HUES64 (cell line): Measurements from ENCODE around the gene OR4N5. TPM values are rescaled to one million over a fixed set of nuclear protein-coding genes. Genes with fewer than 3 reads are reported as not detected.
"Not testable (repeated sequence)": the region's sequence is repeated elsewhere in the genome, so short reads cannot be mapped to it uniquely, and the experiment has no call there.

ENCODE experiments used
- H3K27ac ChIP-seq: 2 replicates; pipeline ENCODE4 v1.7.0; 2013; ENCODE audit warnings: low read depth, low read length, inconsistent platforms
- H3K27me3 ChIP-seq: 2 replicates; pipeline ENCODE4 v1.6.1; 2013; ENCODE audit warnings: mild to moderate bottlenecking, low read length; ENCODE audit not compliant: insufficient read depth
- H3K36me3 ChIP-seq: 2 replicates; pipeline ENCODE4 v1.6.1; 2013; ENCODE audit warnings: mild to moderate bottlenecking, low read length; ENCODE audit not compliant: insufficient read depth
- H3K4me1 ChIP-seq: 2 replicates; pipeline ENCODE4 v1.6.1; 2013; ENCODE audit warnings: mild to moderate bottlenecking, low read length, moderate library complexity; ENCODE audit not compliant: insufficient read depth
- H3K4me3 ChIP-seq: 2 replicates; pipeline ENCODE4 v1.5.1; 2013; ENCODE audit warnings: mild to moderate bottlenecking, low read length, moderate library complexity
- H3K9ac ChIP-seq: 2 replicates; pipeline ENCODE4 v1.6.1; 2013; ENCODE audit warnings: mild to moderate bottlenecking, low read depth, low read length
- H3K9me3 ChIP-seq: 2 replicates; pipeline ENCODE4 v1.6.1; 2013; ENCODE audit warnings: low read depth, low read length; ENCODE audit not compliant: insufficient read depth
- WGBS: fragments of 150-250, 120-280 bp; methylation state at CpG from one replicate; pipeline ENCODE4 v1.1.7; 2013; ENCODE audit warnings: missing lambda C conversion rate; 5-methylcytosine and 5-hydroxymethylcytosine counted together
- polyA plus RNA-seq, 2 experiments: library from polyadenylated mRNA; stranded (reverse); fragments of 50-300 nt; gene quantifications; one replicate each; pipeline ENCODE4 v1.2.3, GENCODE V29; 2013

The OR4N5 gene
- not detected for polyA plus RNA-seq (2013, experiment 1 of 2)
- not detected for polyA plus RNA-seq (2013, experiment 2 of 2)

- H3K27ac ChIP-seq: no peak within 1 kb of the TSS
- H3K36me3 ChIP-seq: no peaks in the 10 kb centered on the region
- H3K9me3 ChIP-seq: peaks cover 96% of the 10 kb centered on the region
- no peaks in the 10 kb centered on the region for H3K27me3 ChIP-seq
- H3K4me1 ChIP-seq: no peaks in the 10 kb centered on the region
- no peak within 1 kb of the TSS for H3K9ac ChIP-seq
- no peak within 1 kb of the TSS for H3K4me3 ChIP-seq
- no CpG with 5 or more reads among the region's 2 CpGs for WGBS
Measured at GRCh38 chr14:20138520-20138919, at the start of gene OR4N5. TSS of gene OR4N5 (plus strand) at chr14:20138820. CDS start at chr14:20143736, 4,916 bp downstream.

GRCh38 chr14:20092050-20092449, 46.6 kb upstream of the OR4N5 start:
- Histone ChIP-seq H3K27ac (no peak overlapping the region), H3K36me3 (no peaks in the 10 kb centered on the region), H3K9me3 (peaks cover 92% of the 10 kb centered on the region), H3K27me3 (no peaks in the 10 kb centered on the region), H3K4me3 (no peak overlapping the region), H3K4me1 (no peaks in the 10 kb centered on the region), H3K9ac (no peak overlapping the region)
- 76% methylated on average over 3 of the region's 4 CpGs for WGBS

GRCh38 chr14:20093442-20093841, 45.2 kb upstream of the OR4N5 start:
- Histone ChIP-seq H3K9ac (no peak overlapping the region), H3K4me1 (no peaks in the 10 kb centered on the region), H3K36me3 (no peaks in the 10 kb centered on the region), H3K9me3 (peaks cover 99% of the 10 kb centered on the region), H3K27ac (no peak overlapping the region), H3K27me3 (no peaks in the 10 kb centered on the region), H3K4me3 (no peak overlapping the region)
- 44% methylated on average over 4 of the region's 4 CpGs for WGBS

- H3K4me3 ChIP-seq, H3K27ac ChIP-seq, H3K9ac ChIP-seq, H3K36me3 ChIP-seq, H3K27me3 ChIP-seq, H3K4me1 ChIP-seq: not testable (repeated sequence)
- peaks cover 86% of the 10 kb centered on the region for H3K9me3 ChIP-seq
- 88% methylated on average over 28 of the region's 32 CpGs for WGBS
Measured at GRCh38 chr14:20098926-20099770, 39.5 kb upstream of the OR4N5 start.

- Histone ChIP-seq H3K36me3 (no peaks in the 10 kb centered on the region), H3K4me1 (no peaks in the 10 kb centered on the region), H3K4me3 (no peak within 1 kb of the TSS), H3K27me3 (no peaks in the 10 kb centered on the region), H3K9me3 (peaks cover 56% of the 10 kb centered on the region), H3K9ac (no peak within 1 kb of the TSS), H3K27ac (no peak within 1 kb of the TSS)
- WGBS: 55% methylated on average over 3 of the region's 3 CpGs
Measured at GRCh38 chr14:20110438-20110837, 28.2 kb upstream of the OR4N5 start, which contains the start of gene OR4K17. TSS of gene OR4K17 (plus strand) at chr14:20110739. CDS start at chr14:20117500, 6,761 bp downstream.

GRCh38 chr14:20112321-20112720, 26.3 kb upstream of the OR4N5 start:
- H3K27ac ChIP-seq: no peak overlapping the region
- H3K4me1 ChIP-seq: no peaks in the 10 kb centered on the region
- H3K27me3 ChIP-seq: no peaks in the 10 kb centered on the region
- no peak overlapping the region for H3K4me3 ChIP-seq
- H3K9me3 ChIP-seq: peaks cover 75% of the 10 kb centered on the region
- WGBS: 90% methylated on average over 3 of the region's 3 CpGs
- no peaks in the 10 kb centered on the region for H3K36me3 ChIP-seq
- H3K9ac ChIP-seq: no peak overlapping the region

- Histone ChIP-seq H3K9me3 (peaks cover 97% of the 10 kb centered on the region), H3K36me3 (no peaks in the 10 kb centered on the region), H3K9ac (no peak overlapping the region), H3K27me3 (no peaks in the 10 kb centered on the region), H3K4me1 (no peaks in the 10 kb centered on the region), H3K27ac (no peak overlapping the region), H3K4me3 (no peak overlapping the region)
- 50% methylated on average over 1 of the region's 1 CpG for WGBS
Measured at GRCh38 chr14:20116748-20117147, 21.9 kb upstream of the OR4N5 start.

GRCh38 chr14:20118795-20119194, 19.8 kb upstream of the OR4N5 start:
- Histone ChIP-seq H3K4me1 (no peaks in the 10 kb centered on the region), H3K36me3 (no peaks in the 10 kb centered on the region), H3K9me3 (peaks cover 98% of the 10 kb centered on the region), H3K27ac (no peak overlapping the region), H3K27me3 (no peaks in the 10 kb centered on the region), H3K4me3 (no peak overlapping the region), H3K9ac (no peak overlapping the region)
- WGBS: 82% methylated on average over 5 of the region's 5 CpGs

- no peak overlapping the region for H3K27ac ChIP-seq
- H3K36me3 ChIP-seq: no peaks in the 10 kb centered on the region
- peaks cover 94% of the 10 kb centered on the region for H3K9me3 ChIP-seq
- WGBS: 66% methylated on average over 7 of the region's 7 CpGs
- no peak overlapping the region for H3K4me3 ChIP-seq
- H3K9ac ChIP-seq: no peak overlapping the region
- no peaks in the 10 kb centered on the region for H3K27me3 ChIP-seq
- no peaks in the 10 kb centered on the region for H3K4me1 ChIP-seq
Measured at GRCh38 chr14:20143911-20144310, 5.3 kb downstream of the OR4N5 start.

- Histone ChIP-seq H3K4me3 (no peak overlapping the region), H3K4me1 (no peaks in the 10 kb centered on the region), H3K27me3 (no peaks in the 10 kb centered on the region), H3K36me3 (no peaks in the 10 kb centered on the region), H3K27ac (no peak overlapping the region), H3K9ac (no peak overlapping the region), H3K9me3 (peaks cover 94% of the 10 kb centered on the region)
- WGBS: 77% methylated on average over 1 of the region's 1 CpG
Measured at GRCh38 chr14:20144820-20145219, 6.2 kb downstream of the OR4N5 start.

GRCh38 chr14:20164462-20164861, 25.8 kb downstream of the OR4N5 start:
- H3K9me3 ChIP-seq: peaks cover 97% of the 10 kb centered on the region
- H3K27ac ChIP-seq: no peak overlapping the region
- no peaks in the 10 kb centered on the region for H3K36me3 ChIP-seq
- H3K9ac ChIP-seq: no peak overlapping the region
- H3K4me3 ChIP-seq: no peak overlapping the region
- no peaks in the 10 kb centered on the region for H3K4me1 ChIP-seq
- no peaks in the 10 kb centered on the region for H3K27me3 ChIP-seq
